SH-SY5Y (cell line): ENCODE results near the gene PTMS.

Experiments
- GATA2 ChIP-seq: IDR thresholded peaks from 2 replicates; pipeline ENCODE4 v1.6.1; 2011; ENCODE audit warnings: mild to moderate bottlenecking, low read depth, low read length
- GATA3 ChIP-seq: IDR thresholded peaks from 2 replicates; pipeline ENCODE4 v1.6.1; 2011; ENCODE audit warnings: low read depth, mild to moderate bottlenecking, low read length, moderate library complexity

GRCh38 chr12:6759741-6760140 lies 6.4 kb upstream of the PTMS start:
- no peak for TF ChIP-seq GATA2
- no peak for TF ChIP-seq GATA3
